ENCODE data around the gene CTAG2.
"Not testable (repeated sequence)": the region's sequence is repeated elsewhere in the genome, so short reads cannot be mapped to it uniquely, and the experiment has no call there.

CTAG2 gene

GRCh38 chrX:154645745-154646378, 7.5 kb downstream of the CTAG2 start:
- DNase-seq, result not testable (repeated sequence)

GRCh38 chrX:154643708-154644107, 9.7 kb downstream of the CTAG2 start:
- DNase-seq, result not testable (repeated sequence)

DNA sequence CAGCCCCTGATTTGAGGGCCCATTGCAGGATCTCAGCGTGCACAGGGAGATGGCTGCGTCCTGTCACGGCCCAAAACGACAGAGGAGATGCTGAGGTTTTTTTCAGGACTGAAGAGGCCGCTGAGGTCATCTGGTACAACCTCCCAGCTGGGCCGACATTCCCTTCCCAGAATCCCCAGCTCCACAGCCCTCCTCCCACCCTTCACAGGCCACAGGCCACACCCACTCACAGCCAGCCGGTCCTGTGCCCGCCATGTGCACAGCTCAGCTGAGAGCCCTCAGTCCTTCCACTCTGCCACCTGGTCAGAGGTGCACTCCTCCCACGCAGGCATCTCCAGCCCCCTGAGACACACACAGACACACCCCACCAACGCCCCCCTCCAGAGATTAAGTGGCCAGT, 11.6 kb downstream of the CTAG2 start:
- DNase-seq, result not testable (repeated sequence)

GRCh38 chrX:154633661-154634060, 19.7 kb downstream of the CTAG2 start:
- not testable (repeated sequence) for DNase-seq

DNA sequence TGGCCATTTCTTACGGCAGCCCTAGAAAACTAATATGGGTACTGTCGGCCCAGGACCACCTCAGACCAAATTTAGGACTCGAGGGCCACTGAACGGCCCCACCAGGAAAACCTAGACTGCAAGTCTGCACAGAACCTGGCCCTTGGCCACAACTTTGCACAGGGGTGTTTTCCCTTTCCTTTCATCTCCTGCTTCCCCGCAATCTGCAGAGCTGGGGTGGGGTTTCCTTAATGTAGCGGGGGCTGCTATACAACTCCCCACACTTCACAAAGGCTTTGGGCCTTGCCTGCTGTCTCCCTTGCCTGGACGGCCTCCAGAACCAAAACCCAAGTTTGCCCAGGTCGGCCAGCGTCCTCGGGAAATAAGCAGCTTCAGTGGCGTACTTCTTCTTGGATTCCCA, 22.4 kb downstream of the CTAG2 start:
- DNase-seq, result not testable (repeated sequence)

GRCh38 chrX:154628960-154629359, 24.4 kb downstream of the CTAG2 start:
- not testable (repeated sequence) for DNase-seq

GRCh38 chrX:154620767-154621414, 32.5 kb downstream of the CTAG2 start:
- not testable (repeated sequence) for DNase-seq

GRCh38 chrX:154619182-154619581, 34.2 kb downstream of the CTAG2 start, which contains the start of gene CTAG1B:
Gene CTAG1B, minus strand, starts transcription at chrX:154619282. Its CDS starts 64 bp downstream, at chrX:154619218.
- not testable (repeated sequence) for DNase-seq

- DNase-seq, result not testable (repeated sequence)
These were observed 39.8 kb downstream of the CTAG2 start for GRCh38 chrX:154613586-154613985.

- not testable (repeated sequence) for DNase-seq
These were observed 42.2 kb downstream of the CTAG2 start for GRCh38 chrX:154611146-154611545.

GRCh38 chrX:154608823-154609222, 44.6 kb downstream of the CTAG2 start:
- DNase-seq, result not testable (repeated sequence)

DNA sequence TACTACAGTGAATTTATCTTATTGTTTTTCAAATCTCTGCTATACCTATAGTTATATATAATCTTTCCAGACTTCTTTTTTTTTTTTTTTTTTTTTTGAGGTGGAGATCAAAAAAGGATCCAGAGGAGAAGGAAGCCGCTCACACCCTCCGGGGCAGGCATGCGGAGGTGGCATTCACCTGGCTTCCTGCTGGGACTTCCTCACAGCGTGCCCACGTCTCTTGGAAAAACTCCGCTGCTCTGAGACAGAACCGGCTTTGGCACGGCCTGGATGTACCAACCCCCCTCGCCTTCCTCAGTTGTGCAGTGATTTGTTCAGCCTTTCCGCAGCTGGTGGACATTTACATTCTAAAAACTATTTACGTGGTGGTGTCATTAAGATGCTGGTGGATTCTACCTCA, 45.4 kb downstream of the CTAG2 start:
- DNase-seq, result not testable (repeated sequence)

DNA sequence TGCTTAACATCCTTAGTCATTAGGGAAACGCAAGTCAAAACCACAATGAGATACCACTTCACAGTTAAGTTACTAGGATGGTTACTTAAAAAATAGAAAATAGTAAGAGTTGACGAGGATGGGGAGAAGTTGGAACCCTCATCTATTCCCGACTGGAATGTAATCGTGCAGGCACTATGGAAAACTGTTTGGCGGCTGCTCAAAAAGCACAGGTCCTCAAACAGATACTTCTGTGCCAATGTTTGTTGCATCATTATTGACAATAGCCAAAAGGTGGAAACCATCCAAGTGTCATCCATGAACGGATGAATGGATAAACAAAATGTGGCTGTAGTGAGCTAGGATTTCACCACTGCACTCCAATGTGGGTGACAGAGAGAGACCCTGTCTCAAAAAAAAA, 46.0 kb downstream of the CTAG2 start:
- DNase-seq, result peak; percentile 84

DNA sequence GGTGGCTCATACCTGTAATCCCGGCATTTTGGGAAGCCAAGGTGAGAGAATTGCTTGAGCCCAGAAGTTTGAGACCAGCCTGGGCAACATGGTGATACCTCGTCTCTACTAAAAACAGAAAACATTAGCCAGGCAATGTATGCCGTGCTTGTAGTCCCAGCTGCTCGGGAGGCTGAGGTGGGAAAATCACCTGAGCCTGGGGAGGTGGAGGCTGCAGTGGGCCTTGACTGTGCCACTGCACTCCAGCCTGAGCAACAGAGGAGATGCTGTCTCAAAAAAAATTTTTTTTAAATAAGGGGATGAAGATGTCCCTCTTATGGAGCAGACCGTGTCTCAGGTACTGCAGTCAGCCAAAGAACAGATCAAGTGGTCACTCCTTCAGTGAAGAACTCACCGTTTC, 47.8 kb downstream of the CTAG2 start:
- no peak for DNase-seq

- DNase-seq, result peak; percentile 67
These were observed 49.6 kb downstream of the CTAG2 start for GRCh38 chrX:154603438-154604430.

DNA sequence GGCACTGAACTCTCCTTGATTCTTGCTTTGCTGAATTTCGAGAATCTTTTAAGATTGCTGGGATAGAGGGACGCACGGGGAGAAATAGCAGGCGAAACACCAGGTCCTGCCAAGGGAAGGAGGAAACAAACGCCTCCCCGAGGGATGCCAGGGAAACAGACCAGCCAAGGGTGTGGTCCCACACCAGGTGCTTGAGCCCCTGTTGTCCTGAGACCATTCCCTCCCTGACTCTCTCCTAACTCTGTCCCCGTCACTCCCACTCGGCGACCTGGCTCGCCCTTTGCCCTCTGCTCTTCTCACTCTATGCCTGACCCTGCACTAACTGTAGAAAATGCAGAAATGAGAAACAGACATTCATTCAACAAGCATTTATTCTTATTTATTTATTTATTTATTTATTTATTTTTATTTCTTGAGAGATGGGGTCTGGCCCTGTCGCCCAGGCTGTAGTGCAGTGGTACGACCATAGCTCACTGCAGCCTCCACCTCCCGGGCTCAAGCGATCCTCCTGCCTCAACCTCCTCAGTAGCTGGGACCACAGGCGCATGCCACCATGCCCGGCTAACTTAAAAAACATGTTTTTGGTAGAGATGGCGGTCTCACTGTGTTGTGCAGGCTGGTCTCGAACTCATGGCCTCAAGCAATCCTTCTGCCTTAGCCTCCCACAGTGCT, 50.5 kb downstream of the CTAG2 start:
- DNase-seq, result no peak

DNA sequence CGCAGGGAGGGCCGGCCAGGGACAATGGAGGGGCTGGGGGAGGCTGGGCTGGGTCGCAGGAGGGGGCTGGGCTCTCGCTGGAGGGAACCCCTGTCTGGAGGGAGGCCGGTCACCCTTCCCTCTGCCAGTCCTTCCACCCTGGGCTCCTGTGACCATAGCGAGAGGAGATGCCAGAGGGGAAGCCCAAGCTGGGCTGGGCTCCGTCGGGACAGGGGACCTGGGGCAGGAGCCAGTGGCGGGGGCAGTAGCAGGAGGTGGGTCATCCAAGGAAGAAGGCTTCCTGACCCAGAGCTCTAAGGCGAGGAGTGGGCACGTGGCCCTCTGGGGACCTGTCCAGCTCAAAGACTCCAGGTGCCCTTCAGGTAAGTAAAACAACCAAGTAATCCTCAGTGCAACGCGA, 51.2 kb downstream of the CTAG2 start:
- DNase-seq, result no peak

Data from DMS53 (cell line).